ENCODE data around the gene CREB5. TPM values are rescaled to one million over a fixed set of nuclear protein-coding genes. Genes with fewer than 3 reads are reported as not detected.

CREB5 gene
- total RNA-seq, 4 donors from 2014 or later: 11.9 to 25.3 (median 14.4) TPM

- no peak for TF ChIP-seq CTCF (IDR thresholded peaks at IDR 0.05; ENCODE audit: low read depth)
Measured at GRCh38 chr7:28739826-28740225, 327.5 kb downstream of the CREB5 start.

DNA sequence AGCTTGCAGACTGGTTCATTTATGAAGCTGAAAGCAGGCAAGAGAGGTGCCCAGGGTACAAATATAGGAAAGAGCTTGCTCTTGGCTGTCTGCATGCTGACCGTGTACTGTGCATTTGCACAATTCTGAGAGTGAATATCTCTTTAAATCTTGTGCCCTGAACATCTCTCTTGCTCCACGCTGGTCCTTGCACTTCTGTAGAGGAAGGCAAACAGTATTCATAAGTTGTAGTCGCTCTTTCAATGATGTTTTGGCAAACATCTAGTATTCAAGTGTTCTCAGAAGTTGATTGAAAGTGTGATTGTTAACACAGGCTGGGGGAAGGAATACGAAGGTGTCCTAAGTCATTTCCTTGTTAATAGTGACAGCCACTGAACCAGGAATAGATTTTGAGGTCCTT, 332.6 kb downstream of the CREB5 start:
- no peak for TF ChIP-seq CTCF (IDR thresholded peaks at IDR 0.05; ENCODE audit: low read depth)

DNA sequence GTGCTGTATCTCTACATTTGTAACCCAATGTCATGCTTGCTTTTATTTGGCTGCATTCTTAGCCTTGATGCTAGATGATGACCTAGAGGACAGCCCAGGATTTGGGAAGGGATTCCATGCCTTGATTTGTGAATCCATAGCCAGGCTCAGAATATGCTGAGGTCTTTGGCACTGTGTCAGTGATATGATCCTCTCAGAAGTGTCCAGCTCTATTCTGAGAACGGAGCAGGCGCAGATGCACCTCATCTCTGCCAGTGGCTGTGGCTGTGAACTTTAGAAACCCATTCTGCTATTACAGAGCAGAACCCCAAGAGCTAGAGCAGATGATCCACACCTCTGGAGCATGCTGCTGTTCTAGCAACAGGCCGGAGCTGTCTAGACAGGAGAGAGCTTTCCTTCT, 333.0 kb downstream of the CREB5 start:
- no peak for TF ChIP-seq CTCF (IDR thresholded peaks at IDR 0.05; ENCODE audit: low read depth)

GRCh38 chr7:28747404-28747803, 335.1 kb downstream of the CREB5 start:
- TF ChIP-seq CTCF (IDR thresholded peaks at IDR 0.05; ENCODE audit: low read depth): no peak

DNA sequence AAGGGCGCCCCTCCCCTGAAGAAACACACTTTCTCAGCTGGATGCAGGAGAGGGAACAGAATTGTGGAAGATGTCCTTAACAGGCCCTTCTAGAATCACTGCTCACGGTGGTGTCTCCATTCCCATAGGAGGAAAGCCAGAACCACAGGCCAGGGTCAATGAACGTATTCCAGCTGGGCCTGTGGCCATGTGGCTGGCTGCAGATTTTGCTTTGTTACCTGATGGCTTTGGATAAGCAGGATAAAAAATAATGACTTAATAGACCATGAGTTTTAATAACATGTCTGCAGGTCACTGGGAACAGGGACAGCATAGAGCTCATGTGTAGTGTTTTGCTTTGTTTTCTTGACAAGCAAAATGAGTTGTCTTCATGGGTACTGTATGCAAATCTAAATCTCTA, 335.5 kb downstream of the CREB5 start:
- TF ChIP-seq CTCF (IDR thresholded peaks at IDR 0.05; ENCODE audit: low read depth): no peak

- no peak for TF ChIP-seq CTCF (IDR thresholded peaks at IDR 0.05; ENCODE audit: low read depth)
Measured at GRCh38 chr7:28748346-28748745, 336.0 kb downstream of the CREB5 start.

DNA sequence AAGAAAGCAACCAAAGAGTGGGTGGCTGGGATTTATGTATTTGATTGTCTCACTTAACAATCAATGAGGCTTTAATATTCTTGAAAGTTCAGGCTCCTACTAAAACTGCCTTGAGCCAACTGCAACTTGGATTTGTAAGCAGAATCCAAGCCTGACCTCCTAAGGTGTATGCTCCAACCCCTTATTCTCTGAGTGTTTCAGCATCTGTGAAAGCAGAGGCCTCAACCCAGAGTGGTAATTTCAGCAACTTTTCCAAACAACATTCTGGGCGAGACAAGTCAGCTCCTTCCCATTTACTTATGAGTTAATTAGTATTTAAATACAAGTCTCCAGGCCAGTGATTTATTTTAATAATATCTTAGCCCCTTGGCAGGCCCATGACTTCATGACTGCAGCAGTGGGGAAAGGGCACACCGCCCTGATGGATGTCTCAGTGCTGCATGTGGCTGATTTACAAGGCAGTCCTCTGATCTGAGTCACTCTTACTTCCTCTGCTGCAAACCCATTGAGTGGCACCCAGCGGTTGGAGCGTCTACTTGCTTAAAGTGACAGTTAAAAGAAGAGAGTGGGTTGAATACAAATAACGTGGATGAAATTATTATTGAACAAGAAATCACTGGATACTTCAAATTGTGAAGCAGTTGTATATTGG, 336.7 kb downstream of the CREB5 start:
- TF ChIP-seq CTCF (IDR thresholded peaks at IDR 0.05; ENCODE audit: low read depth): no peak

Measured in subcutaneous adipose tissue (tissue), 4 donors.